K562 (cell line): Measurements from ENCODE around the gene RRAS. TPM values are rescaled to one million over a fixed set of nuclear protein-coding genes. Genes with fewer than 3 reads are reported as not detected.

ENCODE experiments used
- ATAC-seq: fragments of 200-7000 bp; cut with Tn5 transposase; 3 replicates; pipeline ENCODE4 v1.9.1; 2020; ENCODE audit warnings: moderate library complexity
- BruUV-seq: library from RNA; stranded (reverse); fragments of 400-500 nt; replicated peaks from 2 replicates; lab custom pipeline; 2021; lab: Mats Ljungman, UMichigan
- CTCF ChIA-PET: fragments of 300-600 bp; formaldehyde crosslinking; extraction: SDS; loops from one replicate; lab custom pipeline; 2021; ENCODE audit warnings: low intra/inter-chr PET ratio; lab: Yijun Ruan, JAX
- POLR2A ChIA-PET: fragments of 300-600, 350-650 bp; sonication (Branson Sonifier 250); formaldehyde crosslinking; extraction: SDS; loops from one replicate; lab custom pipeline; 2021; ENCODE audit warnings: antibody characterized with exemption, inconsistent platforms; lab: Yijun Ruan, JAX
- DNase-seq, 4 experiments: peaks; one replicate each; pipeline versions ENCODE4 v3.0.0 to v3.0.0-alpha.2; 2011 to 2018; ENCODE audit warnings: low spot score in 3 of 4, mixed read lengths in 3 of 4; ENCODE audit errors: extremely low read depth in 1 of 4
- FAIRE-seq: peaks from 2 replicates; lab custom pipeline; 2011; peaks lifted over from hg19 to GRCh38; lab: Jason Lieb, UNC
- H2AFZ ChIP-seq: 2 replicates; pipeline ENCODE4 v1.6.0; 2011; ENCODE audit warnings: low read depth, low read length, control low read depth, inconsistent platforms
- H3K27ac ChIP-seq: fragments of 200-600 bp; 3 replicates; pipeline ENCODE4 v1.8.0; 2011; ENCODE audit warnings: low read depth, mild to moderate bottlenecking, control low read depth, inconsistent platforms, low read length, moderate library complexity, mixed read lengths; ENCODE audit errors: extremely low read depth
- H3K27me3 ChIP-seq, 2 experiments: fragments of 300-600 bp in 1 of 2; 2 replicates in 1 of 2; 3 replicates in 1 of 2; pipeline versions ENCODE4 v1.6.0 to v1.8.0; 2011; ENCODE audit warnings: inconsistent platforms in 2 of 2, low read length in 2 of 2, mild to moderate bottlenecking in 1 of 2, mixed read lengths in 1 of 2, moderate library complexity in 1 of 2; ENCODE audit not compliant: control insufficient read depth in 2 of 2, insufficient read depth in 2 of 2
- H3K36me3 ChIP-seq: fragments of 300-600 bp; 3 replicates; pipeline ENCODE4 v1.8.0; 2011; ENCODE audit warnings: mild to moderate bottlenecking, low read length, inconsistent platforms; ENCODE audit not compliant: control insufficient read depth, insufficient read depth
- H3K4me1 ChIP-seq, 2 experiments: fragments of 200-600 bp in 1 of 2; replicated peaks in 1 of 2; 2 replicates in 1 of 2; 3 replicates in 1 of 2; pipeline versions ENCODE4 v1.5.1 to v1.8.0; 2011; ENCODE audit warnings: inconsistent platforms in 2 of 2, low read length in 2 of 2, mild to moderate bottlenecking in 1 of 2, mixed read lengths in 1 of 2, moderate library complexity in 1 of 2; ENCODE audit not compliant: control insufficient read depth in 2 of 2, insufficient read depth in 2 of 2
- H3K4me2 ChIP-seq: 2 replicates; pipeline ENCODE4 v1.6.1; 2011; ENCODE audit warnings: low read length, control low read depth, inconsistent platforms, mixed read lengths; ENCODE audit not compliant: insufficient read depth
- H3K4me3 ChIP-seq: fragments of 200-600 bp; sonication (generic), shearing (Covaris generic); 2 replicates; pipeline ENCODE4 v1.5.1; 2016; ENCODE audit warnings: control low read depth, inconsistent platforms
- H3K79me2 ChIP-seq: fragments of 200-600 bp; 3 replicates; pipeline ENCODE4 v1.8.0; 2011; ENCODE audit warnings: low read length, inconsistent platforms; ENCODE audit not compliant: control insufficient read depth, insufficient read depth
- H3K9ac ChIP-seq, 2 experiments: 2 replicates each; pipeline versions ENCODE4 v1.6.0 to v1.6.1; 2011; ENCODE audit warnings: low read depth in 2 of 2, low read length in 2 of 2, control low read depth in 1 of 2, inconsistent platforms in 1 of 2, mild to moderate bottlenecking in 1 of 2, mixed read lengths in 1 of 2; ENCODE audit not compliant: insufficient read depth in 1 of 2
- H3K9me1 ChIP-seq: one replicate; pipeline ENCODE4 v1.6.0; 2011; ENCODE audit warnings: inconsistent platforms, mild to moderate bottlenecking, low read length, moderate library complexity; ENCODE audit not compliant: control insufficient read depth, insufficient read depth
- H3K9me3 ChIP-seq: replicated peaks from 2 replicates; pipeline ENCODE4 v1.5.1; 2011; ENCODE audit warnings: low read depth, low read length, inconsistent platforms; ENCODE audit not compliant: control insufficient read depth, insufficient read depth
- H4K20me1 ChIP-seq: replicated peaks from 2 replicates; pipeline ENCODE4 v1.6.1; 2011; ENCODE audit warnings: low read length, inconsistent platforms, mixed read lengths; ENCODE audit not compliant: control insufficient read depth, insufficient read depth
- BRD9 ChIP-seq: fragments of 450-650 bp; IDR thresholded peaks from 2 replicates; pipeline ENCODE4 v1.6.1; 2018; ENCODE audit warnings: low read depth; ENCODE audit not compliant: partially characterized antibody
- E2F6 ChIP-seq, 2 experiments: IDR thresholded peaks; 2 replicates each; pipeline ENCODE4 v1.6.1; 2011; ENCODE audit warnings: borderline replicate concordance in 1 of 2, control low read depth in 1 of 2, low read depth in 1 of 2, low read length in 1 of 2, mild to moderate bottlenecking in 1 of 2, mixed read lengths in 1 of 2, moderate library complexity in 1 of 2; ENCODE audit not compliant: insufficient read depth in 1 of 2, insufficient read length in 1 of 2, poor library complexity in 1 of 2, severe bottlenecking in 1 of 2; ENCODE audit errors: extremely low read depth in 1 of 2
- ETV5 ChIP-seq: sonication (generic); formaldehyde crosslinking; IDR thresholded peaks from 2 replicates; pipeline ENCODE4 v1.4.0; 2020; ENCODE audit warnings: low read depth, mild to moderate bottlenecking, missing genetic modification reagents
- HMGXB4 ChIP-seq: sonication (generic); formaldehyde crosslinking; IDR thresholded peaks from 2 replicates; pipeline ENCODE4 v1.8.1; 2023; ENCODE audit warnings: mild to moderate bottlenecking, missing genetic modification reagents
- HNRNPK ChIP-seq: fragments of 200-400 bp; formaldehyde crosslinking; IDR thresholded peaks from one replicate; pipeline ENCODE4 v1.6.1; 2018; ENCODE audit warnings: mild to moderate bottlenecking, low read depth, low read length; ENCODE audit not compliant: poor library complexity, severe bottlenecking
- KDM1A ChIP-seq, 2 experiments: fragments of 450-650 bp; IDR thresholded peaks; 2 replicates each; pipeline ENCODE4 v1.6.1; 2016; ENCODE audit warnings: mild to moderate bottlenecking in 2 of 2
- MYC ChIP-seq, 2 experiments: fragments of 250-450 bp in 1 of 2; sonication (Bioruptor Pico) in 1 of 2; IDR thresholded peaks; 2 replicates each; pipeline versions ENCODE4 v1.5.1 to v1.6.1; 2012 to 2021; ENCODE audit warnings: low read depth in 2 of 2, borderline replicate concordance in 1 of 2, improper control_type of control experiment in 1 of 2, low read length in 1 of 2, mild to moderate bottlenecking in 1 of 2, moderate library complexity in 1 of 2
- SIX5 ChIP-seq, 2 experiments: IDR thresholded peaks; 2 replicates each; pipeline ENCODE4 v1.6.1; 2011; ENCODE audit warnings: low read length in 2 of 2, borderline replicate concordance in 1 of 2, low read depth in 1 of 2, mild to moderate bottlenecking in 1 of 2, moderate library complexity in 1 of 2; ENCODE audit not compliant: insufficient read depth in 1 of 2
- TAF1 ChIP-seq: IDR thresholded peaks from 2 replicates; pipeline ENCODE4 v1.6.1; 2011; ENCODE audit warnings: mild to moderate bottlenecking, low read length, moderate library complexity; ENCODE audit not compliant: insufficient read depth, control insufficient read depth, severe bottlenecking; ENCODE audit errors: extremely low read depth
- VEZF1 ChIP-seq: fragments of 200-800 bp; sonication (Bioruptor generic); IDR thresholded peaks from 2 replicates; pipeline ENCODE4 v1.6.1; 2017; ENCODE audit warnings: missing genetic modification characterization, missing compliant biosample characterization
- YY1 ChIP-seq, 3 experiments: IDR thresholded peaks; 2 replicates each; pipeline ENCODE4 v1.6.1; 2011; ENCODE audit warnings: low read length in 2 of 3, mild to moderate bottlenecking in 2 of 3, moderate library complexity in 2 of 3, borderline replicate concordance in 1 of 3, control low read depth in 1 of 3, low read depth in 1 of 3; ENCODE audit not compliant: insufficient read depth in 3 of 3, insufficient replicate concordance in 2 of 3, control insufficient read depth in 1 of 3, insufficient read length in 1 of 3; ENCODE audit errors: extremely low read depth in 1 of 3
- ZNF384 ChIP-seq: IDR thresholded peaks from 2 replicates; pipeline ENCODE4 v1.6.1; 2012; ENCODE audit warnings: low read depth, low read length, improper control_type of control experiment
- ZNF778 ChIP-seq: fragments of 450-650 bp; formaldehyde crosslinking; IDR thresholded peaks from 2 replicates; pipeline ENCODE4 v1.4.0; 2020; ENCODE audit warnings: mild to moderate bottlenecking, moderate library complexity
- WGBS: fragments of 100-300 bp; shearing (Covaris generic); methylation state at CpG from one replicate; pipeline ENCODE4 v1.1.6; 2016; ENCODE audit warnings: low coverage, mixed read lengths; ENCODE audit not compliant: insufficient coverage; ENCODE audit errors: missing lambda C conversion rate; 5-methylcytosine and 5-hydroxymethylcytosine counted together
- in situ Hi-C: fragments of 300-500 bp; cut with MboI; formaldehyde crosslinking; loops from 4 replicates; pipeline ENCODE4 v1.15.0; 2018; ENCODE audit warnings: inconsistent platforms, mixed read lengths
- intact Hi-C: fragments of 100-400 bp; cut with micrococcal nuclease; formaldehyde crosslinking; loops from 2 replicates; pipeline ENCODE4 v1.14.2; 2022
- polyA plus RNA-seq, 8 experiments: library from polyadenylated mRNA; depleted of rRNA in 4 of 8; stranded (reverse) in 5 of 8; unstranded in 3 of 8; fragments of >200 nt; fragmentation: Nextera tagmentation in 2 of 8; fragmentation: Illumina TruSeq in 1 of 8; extraction: Ambion mirVana in 2 of 8; extraction: Trizol in 1 of 8; gene quantifications; 2 replicates each; pipeline versions ENCODE4 v1.2.1 to v1.2.3, GENCODE V29; 2011 to 2014; ENCODE audit warnings: inconsistent platforms in 1 of 8, missing spikeins in 1 of 8
- total RNA-seq, 7 experiments: library from RNA; depleted of rRNA in 6 of 7; stranded (reverse); fragments of >200 nt in 6 of 7; fragmentation: Illumina TruSeq in 2 of 7; extraction: Trizol in 2 of 7; gene quantifications; 2 replicates each; pipeline versions ENCODE4 v1.2.1 to v1.2.3, GENCODE V29; 2011 to 2021; ENCODE audit warnings: low replicate concordance in 1 of 7

Gene RRAS
- total and polyA plus RNA-seq, 9 of the 15 experiments (the other 6 are each of a cell fraction or from before 2014, with no cell fraction given) = 0.70 to 17.3 (median 8.2) TPM

- ChIA-PET POLR2A (interaction anchor here (0.5 to 3.5 kb wide), 14 partner anchors 11 to 1044 kb away, joined by 3 to 30 read pairs (median 4); partner anchors contain the start of genes NOSIP, PRRG2, RPS11 and RRAS), CTCF (no interaction called here)
- H3K9me1 ChIP-seq = peaks cover 3% of the 10 kb centered on the region
- intact Hi-C loops (loop anchor here (2.0 to 5.0 kb wide), 5 partner anchors 50 to 434 kb away; partner anchors contain the start of genes BCL2L12, HRC, IRF3 and PRMT1), in situ Hi-C loops (no loop called here)
- peak; percentile 78 for FAIRE-seq
- peaks cover 6% of the 10 kb centered on the region; the same call in 1 of the 2 replicates for H4K20me1 ChIP-seq
- peak within 1 kb of the TSS; percentile 88 for H3K4me3 ChIP-seq
- H3K4me2 ChIP-seq = peak within 1 kb of the TSS; percentile 97
- peaks cover 39% of the 10 kb centered on the region for H3K79me2 ChIP-seq
- H3K36me3 ChIP-seq = peaks cover 24% of the 10 kb centered on the region
- peak; percentile 52 for ATAC-seq
- H2AFZ ChIP-seq = peak within 1 kb of the TSS; percentile 86
- 3% methylated on average over 12 of the region's 66 CpGs for WGBS
- H3K27me3 ChIP-seq = no peaks in the 10 kb centered on the region
- no peaks in the 10 kb centered on the region for H3K9me3 ChIP-seq
- peak; percentile 81 to 89 (median 87) for DNase-seq
- BruUV-seq = no TSS peak
- H3K4me1 ChIP-seq = peaks cover 10 to 46% of the 10 kb centered on the region in 2 experiments; a peak in 4 of 5 replicates
- peak within 1 kb of the TSS; percentile 95 for H3K27ac ChIP-seq
- peak within 1 kb of the TSS; percentile 95 to 99 for H3K9ac ChIP-seq
- TF ChIP-seq YY1 (IDR thresholded peaks at IDR 0.05; ENCODE audit: borderline replicate concordance in 1 of 3, control insufficient read depth in 1 of 3, extremely low read depth in 1 of 3, insufficient read depth in 3 of 3, insufficient read length in 1 of 3, insufficient replicate concordance in 2 of 3, low read depth in 1 of 3, low read length in 2 of 3) (peak; percentile 41 to 88 (median 85)), KDM1A (IDR thresholded peaks at IDR 0.05) (0 out of 4 replicates have a peak, but pooled peaks of 1 of the 2 experiments have one; percentile 61), ETV5 (CRISPR knock-in tag) (no peak; the same call in 1 of the 2 replicates), MYC (IDR thresholded peaks at IDR 0.05; ENCODE audit: low read depth, low read length) (0 out of 2 replicates have a peak, but pooled peaks have one; percentile 36), MYC (CRISPR knock-in tag; IDR thresholded peaks at IDR 0.05; ENCODE audit: borderline replicate concordance, low read depth) (no peak), ZNF384 (peak; percentile 98), ZNF778 (CRISPR knock-in tag) (no peak), SIX5 (IDR thresholded peaks at IDR 0.05; ENCODE audit: borderline replicate concordance in 1 of 2, insufficient read depth in 1 of 2, low read depth in 1 of 2, low read length in 2 of 2) (no peak), TAF1 (peak; percentile 56), BRD9 (no peak), E2F6 (IDR thresholded peaks at IDR 0.05; ENCODE audit: borderline replicate concordance in 1 of 2, extremely low read depth in 1 of 2, insufficient read depth in 1 of 2, insufficient read length in 1 of 2, low read depth in 1 of 2, low read length in 1 of 2, poor library complexity in 1 of 2, severe bottlenecking in 1 of 2) (peak in 1 of 2 experiments; percentile 26), HMGXB4 (CRISPR knock-in tag) (0 out of 2 replicates have a peak, but pooled peaks have one; percentile 2), VEZF1 (peak; percentile 99), HNRNPK (peak; percentile 11)
Measured at GRCh38 chr19:49590971-49591730, 48.8 kb downstream of the RRAS start, which contains the start of gene PRR12. PRR12 (plus strand) TSS chr19:49591182; CDS start chr19:49591655, 473 bp downstream.
